ENCODE data around the gene CARD11.

The CARD11 gene

GRCh38 chr7:2926120-2926895 is 117.4 kb downstream of the CARD11 start:
- no peak for DNase-seq (ENCODE audit: low read depth in 1 of 2, low spot score in 1 of 2)
- Histone ChIP-seq H3K27ac (replicated peaks) (no peak overlapping the region), H3K27me3 (ENCODE audit: insufficient read depth, poor library complexity, severe bottlenecking) (no peaks in the 10 kb centered on the region), H3K4me3 (replicated peaks; ENCODE audit: insufficient read depth, low read length) (no peak overlapping the region)
- TF ChIP-seq GABPA (IDR thresholded peaks at IDR 0.05; ENCODE audit: low read depth) (no peak), SPI1 (IDR thresholded peaks at IDR 0.05; ENCODE audit: borderline replicate concordance, low read depth) (no peak), REST (IDR thresholded peaks at IDR 0.05; ENCODE audit: insufficient replicate concordance, low read depth) (no peak), POLR2AphosphoS5 (IDR thresholded peaks at IDR 0.05; ENCODE audit: low read depth) (no peak)
- TF ChIP-seq, protein P1, sequence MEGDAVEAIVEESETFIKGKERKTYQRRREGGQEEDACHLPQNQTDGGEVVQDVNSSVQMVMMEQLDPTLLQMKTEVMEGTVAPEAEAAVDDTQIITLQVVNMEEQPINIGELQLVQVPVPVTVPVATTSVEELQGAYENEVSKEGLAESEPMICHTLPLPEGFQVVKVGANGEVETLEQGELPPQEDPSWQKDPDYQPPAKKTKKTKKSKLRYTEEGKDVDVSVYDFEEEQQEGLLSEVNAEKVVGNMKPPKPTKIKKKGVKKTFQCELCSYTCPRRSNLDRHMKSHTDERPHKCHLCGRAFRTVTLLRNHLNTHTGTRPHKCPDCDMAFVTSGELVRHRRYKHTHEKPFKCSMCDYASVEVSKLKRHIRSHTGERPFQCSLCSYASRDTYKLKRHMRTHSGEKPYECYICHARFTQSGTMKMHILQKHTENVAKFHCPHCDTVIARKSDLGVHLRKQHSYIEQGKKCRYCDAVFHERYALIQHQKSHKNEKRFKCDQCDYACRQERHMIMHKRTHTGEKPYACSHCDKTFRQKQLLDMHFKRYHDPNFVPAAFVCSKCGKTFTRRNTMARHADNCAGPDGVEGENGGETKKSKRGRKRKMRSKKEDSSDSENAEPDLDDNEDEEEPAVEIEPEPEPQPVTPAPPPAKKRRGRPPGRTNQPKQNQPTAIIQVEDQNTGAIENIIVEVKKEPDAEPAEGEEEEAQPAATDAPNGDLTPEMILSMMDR (IDR thresholded peaks at IDR 0.05; ENCODE audit: insufficient read depth, low read length), result no peak

DNA sequence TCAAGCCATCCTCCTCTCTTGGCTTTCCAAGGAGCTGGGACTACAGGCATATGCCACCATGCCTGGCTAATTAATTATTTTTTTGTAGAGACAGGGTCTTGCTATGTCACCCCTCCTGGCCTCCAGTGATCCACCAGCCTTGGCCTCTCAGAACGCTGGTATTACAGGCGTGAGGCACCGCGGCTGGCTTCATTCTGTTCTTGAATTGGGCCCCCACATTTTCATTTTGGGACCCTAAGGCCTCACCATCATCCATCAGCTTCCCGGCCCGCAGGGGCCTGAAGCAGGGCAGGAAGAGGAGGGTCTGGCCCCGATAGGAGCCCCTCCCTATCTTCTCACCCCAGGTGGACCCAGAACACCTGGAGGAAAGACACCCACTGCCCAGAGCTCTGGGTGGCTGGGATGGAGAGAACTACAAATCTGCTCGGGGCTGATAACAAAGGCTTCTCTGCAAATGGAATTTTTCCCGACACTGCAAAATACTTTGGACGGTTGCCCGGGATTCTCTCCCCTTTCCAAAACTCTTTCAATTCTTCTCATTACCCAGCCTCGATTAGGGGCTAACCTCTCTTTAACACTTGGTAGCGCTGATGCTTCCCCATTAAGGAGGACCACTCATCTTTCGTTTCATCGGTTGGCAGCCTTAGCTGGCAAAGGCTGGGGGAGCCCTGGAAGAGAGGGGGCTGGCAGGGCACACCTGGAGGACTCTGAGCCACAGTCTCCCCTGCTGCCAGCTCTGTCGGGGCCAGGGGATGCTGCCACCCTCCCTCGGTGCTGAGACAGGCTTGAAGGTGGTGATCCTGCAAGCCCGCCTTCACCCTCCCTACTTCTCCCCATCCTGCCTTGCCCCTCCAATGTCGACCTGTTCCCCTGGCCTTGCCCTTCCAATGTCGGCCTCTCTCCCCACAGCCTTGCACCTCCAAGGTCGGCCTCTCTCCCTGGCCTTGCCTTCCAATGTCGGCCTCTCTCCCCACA is 118.5 kb downstream of the CARD11 start:
- no peak for DNase-seq (ENCODE audit: low read depth in 1 of 2, low spot score in 1 of 2)
- Histone ChIP-seq H3K27me3 (ENCODE audit: insufficient read depth, poor library complexity, severe bottlenecking) (no peaks in the 10 kb centered on the region), H3K27ac (replicated peaks) (no peak overlapping the region), H3K4me3 (replicated peaks; ENCODE audit: insufficient read depth, low read length) (no peak overlapping the region)
- TF ChIP-seq SPI1 (IDR thresholded peaks at IDR 0.05; ENCODE audit: borderline replicate concordance, low read depth), result no peak
- no peak for TF ChIP-seq REST (IDR thresholded peaks at IDR 0.05; ENCODE audit: insufficient replicate concordance, low read depth)
- TF ChIP-seq POLR2AphosphoS5 (IDR thresholded peaks at IDR 0.05; ENCODE audit: low read depth), result no peak
- TF ChIP-seq, protein P1 (IDR thresholded peaks at IDR 0.05; ENCODE audit: insufficient read depth, low read length), result no peak
- TF ChIP-seq GABPA (IDR thresholded peaks at IDR 0.05; ENCODE audit: low read depth), result no peak

DNA sequence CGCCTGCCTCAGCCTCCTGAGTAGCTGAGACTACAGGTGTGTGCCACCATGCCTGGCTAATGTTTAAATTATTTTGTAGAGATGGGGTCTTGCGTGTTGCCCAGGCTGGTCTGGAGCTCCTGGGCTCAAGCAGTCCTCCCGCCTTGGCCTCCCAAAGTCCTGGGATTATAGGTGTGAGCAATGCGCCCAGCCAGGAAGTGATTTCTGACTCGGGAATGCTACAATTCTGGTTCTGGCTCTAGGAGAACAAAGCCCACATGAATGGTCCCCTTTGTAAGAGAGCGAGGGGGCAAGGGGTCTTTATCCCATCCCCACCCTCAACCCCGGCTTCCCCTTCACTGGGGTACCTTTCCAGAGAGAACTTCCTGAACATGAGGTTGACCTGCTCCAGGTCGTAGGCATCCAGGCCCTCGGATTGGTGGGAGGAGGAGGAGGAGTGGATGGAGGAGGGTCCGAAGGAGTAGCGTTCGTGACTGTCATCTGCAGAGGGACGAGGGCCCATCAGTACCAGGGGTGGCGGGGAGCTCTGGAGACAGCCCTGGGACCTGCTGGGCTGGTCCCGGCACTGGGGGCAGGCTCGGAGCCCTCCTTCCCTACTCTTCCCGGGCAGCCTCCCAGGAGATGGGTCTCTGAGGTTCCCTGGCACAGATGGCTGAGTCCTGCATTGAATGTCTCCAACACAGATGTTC is 119.6 kb downstream of the CARD11 start:
- DNase-seq (ENCODE audit: low read depth in 1 of 2, low spot score in 1 of 2), result no peak
- TF ChIP-seq, protein P1 (IDR thresholded peaks at IDR 0.05; ENCODE audit: insufficient read depth, low read length), result no peak
- TF ChIP-seq REST (IDR thresholded peaks at IDR 0.05; ENCODE audit: insufficient replicate concordance, low read depth) (no peak), SPI1 (IDR thresholded peaks at IDR 0.05; ENCODE audit: borderline replicate concordance, low read depth) (no peak), GABPA (IDR thresholded peaks at IDR 0.05; ENCODE audit: low read depth) (no peak), POLR2AphosphoS5 (IDR thresholded peaks at IDR 0.05; ENCODE audit: low read depth) (no peak)
- Histone ChIP-seq H3K4me3 (replicated peaks; ENCODE audit: insufficient read depth, low read length) (no peak overlapping the region), H3K27me3 (ENCODE audit: insufficient read depth, poor library complexity, severe bottlenecking) (no peaks in the 10 kb centered on the region), H3K27ac (replicated peaks) (no peak overlapping the region)

Measured in HL-60 (cell line).